GM18499 (cell line): ENCODE data around the gene LETM1.

Source experiments
- ATAC-seq: cut with Tn5 transposase; IDR thresholded peaks from one replicate; pipeline ENCODE4 v1.9.1; 2021; ENCODE audit warnings: moderate number of reproducible peaks; ENCODE audit not compliant: insufficient read depth, unreplicated experiment

Gene LETM1

GRCh38 chr4:1784395-1784788, 71.6 kb downstream of the LETM1 start:
- no peak for ATAC-seq

GRCh38 chr4:1783970-1784369, 72.0 kb downstream of the LETM1 start:
- ATAC-seq, result no peak

GRCh38 chr4:1783015-1783414, 72.9 kb downstream of the LETM1 start:
- ATAC-seq, result no peak

- no peak for ATAC-seq
These were observed 75.5 kb downstream of the LETM1 start for GRCh38 chr4:1780435-1780834.

- no peak for ATAC-seq
These were observed 76.2 kb downstream of the LETM1 start for GRCh38 chr4:1779588-1780382.

GRCh38 chr4:1778642-1779392, 77.1 kb downstream of the LETM1 start:
- no peak for ATAC-seq

- no peak for ATAC-seq
These were observed 77.9 kb downstream of the LETM1 start for GRCh38 chr4:1777822-1778641.

GRCh38 chr4:1776521-1777161, 79.3 kb downstream of the LETM1 start:
- no peak for ATAC-seq

- ATAC-seq, result no peak
These were observed 80.0 kb downstream of the LETM1 start for GRCh38 chr4:1775731-1776500.

GRCh38 chr4:1773754-1774153, 82.2 kb downstream of the LETM1 start:
- ATAC-seq, result no peak

GRCh38 chr4:1772853-1773538, 83.0 kb downstream of the LETM1 start:
- ATAC-seq, result no peak

- no peak for ATAC-seq
These were observed 84.2 kb downstream of the LETM1 start for GRCh38 chr4:1771555-1772305.

- ATAC-seq, result no peak
These were observed 85.1 kb downstream of the LETM1 start for GRCh38 chr4:1770791-1771231.

- no peak for ATAC-seq
These were observed 85.7 kb downstream of the LETM1 start for GRCh38 chr4:1770245-1770644.

- ATAC-seq, result no peak
These were observed 86.3 kb downstream of the LETM1 start for GRCh38 chr4:1769692-1770091.

- no peak for ATAC-seq
These were observed 87.5 kb downstream of the LETM1 start for GRCh38 chr4:1768367-1769034.

GRCh38 chr4:1767770-1768366, 88.1 kb downstream of the LETM1 start:
- no peak for ATAC-seq
